ENCODE measurements around the gene KCNIP4. TPM values are rescaled to one million over a fixed set of nuclear protein-coding genes. Genes with fewer than 3 reads are reported as not detected.

The KCNIP4 gene
- total RNA-seq, 1 donor from 2014 or later: 0.59 TPM

DNA sequence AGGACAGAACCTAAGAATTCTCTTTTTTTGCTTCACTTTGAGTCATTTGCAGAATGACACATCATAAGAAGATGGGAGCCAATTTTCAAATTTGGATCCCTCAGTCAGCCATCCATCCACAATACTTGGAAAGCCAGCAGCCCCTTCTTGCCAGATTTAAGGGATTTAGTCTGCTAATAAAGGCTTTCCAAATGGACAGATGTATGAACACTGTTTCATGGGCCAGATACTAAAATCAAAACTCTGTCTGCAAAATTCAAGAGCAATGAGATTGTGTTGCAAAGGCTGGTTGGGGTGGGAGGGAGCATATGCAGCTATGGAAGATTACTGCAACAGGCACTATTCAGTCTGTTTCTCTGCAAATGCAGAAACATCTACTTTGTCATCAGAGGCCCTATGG lies 37.7 kb upstream of the KCNIP4 start:
- no peaks in the 10 kb centered on the region for H3K27me3 ChIP-seq (ENCODE audit: insufficient read depth, low read length)
- H3K79me2 ChIP-seq (ENCODE audit: insufficient read depth, low read length): no peaks in the 10 kb centered on the region
- FAIRE-seq: no peak

DNA sequence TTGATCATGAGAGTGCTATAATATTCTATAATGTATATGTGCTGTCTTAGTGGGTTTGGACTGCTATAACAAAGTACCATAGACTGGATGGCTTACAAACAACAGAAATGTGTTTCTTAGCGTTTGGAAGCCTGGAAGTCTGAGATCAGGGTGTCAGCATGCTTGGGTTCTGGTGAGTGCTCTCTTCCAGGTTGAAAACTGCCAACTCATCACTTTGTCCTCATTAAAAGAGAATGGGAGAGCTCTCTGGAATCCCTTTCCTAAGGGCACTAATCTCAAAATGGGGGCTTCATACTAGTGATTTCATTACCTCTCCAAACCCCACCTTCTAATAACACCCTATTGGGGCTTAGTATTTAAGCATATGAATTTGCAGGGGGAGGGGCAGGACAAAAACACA lies 33.5 kb upstream of the KCNIP4 start:
- no peak overlapping the region for H3K27ac Mint-ChIP-seq (ENCODE audit: unreplicated experiment)
- no peaks in the 10 kb centered on the region for H3K4me1 Mint-ChIP-seq (ENCODE audit: low read depth, unreplicated experiment)
- Histone ChIP-seq H3K4me1 (ENCODE audit: insufficient read depth, low read length) (no peaks in the 10 kb centered on the region), H3K9ac (ENCODE audit: low read length) (no peak overlapping the region), H3K36me3 (ENCODE audit: insufficient read depth, low read length) (no peaks in the 10 kb centered on the region), H3K4me2 (ENCODE audit: low read length) (no peak overlapping the region), H3K4me3 (ENCODE audit: insufficient read depth, low read depth, low read length) (no peak overlapping the region), H4K20me1 (ENCODE audit: insufficient read depth, low read length) (no peaks in the 10 kb centered on the region), H2AFZ (ENCODE audit: low read depth, low read length) (no peak overlapping the region), H3K9me3 (ENCODE audit: insufficient read depth, low read depth, low read length) (no peaks in the 10 kb centered on the region), H3K27me3 (ENCODE audit: insufficient read depth, low read length) (no peaks in the 10 kb centered on the region), H3K79me2 (ENCODE audit: insufficient read depth, low read length) (no peaks in the 10 kb centered on the region), H3K27ac (ENCODE audit: low read depth, low read length) (no peak overlapping the region)
- TF ChIP-seq, protein P1, sequence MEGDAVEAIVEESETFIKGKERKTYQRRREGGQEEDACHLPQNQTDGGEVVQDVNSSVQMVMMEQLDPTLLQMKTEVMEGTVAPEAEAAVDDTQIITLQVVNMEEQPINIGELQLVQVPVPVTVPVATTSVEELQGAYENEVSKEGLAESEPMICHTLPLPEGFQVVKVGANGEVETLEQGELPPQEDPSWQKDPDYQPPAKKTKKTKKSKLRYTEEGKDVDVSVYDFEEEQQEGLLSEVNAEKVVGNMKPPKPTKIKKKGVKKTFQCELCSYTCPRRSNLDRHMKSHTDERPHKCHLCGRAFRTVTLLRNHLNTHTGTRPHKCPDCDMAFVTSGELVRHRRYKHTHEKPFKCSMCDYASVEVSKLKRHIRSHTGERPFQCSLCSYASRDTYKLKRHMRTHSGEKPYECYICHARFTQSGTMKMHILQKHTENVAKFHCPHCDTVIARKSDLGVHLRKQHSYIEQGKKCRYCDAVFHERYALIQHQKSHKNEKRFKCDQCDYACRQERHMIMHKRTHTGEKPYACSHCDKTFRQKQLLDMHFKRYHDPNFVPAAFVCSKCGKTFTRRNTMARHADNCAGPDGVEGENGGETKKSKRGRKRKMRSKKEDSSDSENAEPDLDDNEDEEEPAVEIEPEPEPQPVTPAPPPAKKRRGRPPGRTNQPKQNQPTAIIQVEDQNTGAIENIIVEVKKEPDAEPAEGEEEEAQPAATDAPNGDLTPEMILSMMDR (IDR thresholded peaks at IDR 0.05; ENCODE audit: insufficient read depth, low read depth, low read length): no peak
- no peak for TF ChIP-seq EZH2 (IDR thresholded peaks at IDR 0.05; ENCODE audit: insufficient read depth, low read length)
- H3K4me3 Mint-ChIP-seq (ENCODE audit: unreplicated experiment): no peak overlapping the region
- FAIRE-seq: no peak
- DNase-seq (ENCODE audit: low read depth): no peak
- H3K9me3 Mint-ChIP-seq (ENCODE audit: unreplicated experiment): no peaks in the 10 kb centered on the region
- H3K36me3 Mint-ChIP-seq (ENCODE audit: low read depth, unreplicated experiment): no peaks in the 10 kb centered on the region
- no peaks in the 10 kb centered on the region for H3K27me3 Mint-ChIP-seq (ENCODE audit: low read depth, unreplicated experiment)

More for the DNA sequence above, 37.7 kb upstream of the KCNIP4 start:
- no peak overlapping the region for H2AFZ ChIP-seq (ENCODE audit: low read depth, low read length)
- no peaks in the 10 kb centered on the region for H3K4me1 ChIP-seq (ENCODE audit: insufficient read depth, low read length)
- H3K4me3 ChIP-seq (ENCODE audit: insufficient read depth, low read depth, low read length): no peak overlapping the region
- DNase-seq (ENCODE audit: low read depth): no peak
- Mint-ChIP-seq H3K27ac (ENCODE audit: unreplicated experiment) (no peak overlapping the region), H3K36me3 (ENCODE audit: low read depth, unreplicated experiment) (no peaks in the 10 kb centered on the region), H3K27me3 (ENCODE audit: low read depth, unreplicated experiment) (no peaks in the 10 kb centered on the region), H3K4me1 (ENCODE audit: low read depth, unreplicated experiment) (no peaks in the 10 kb centered on the region), H3K4me3 (ENCODE audit: unreplicated experiment) (no peak overlapping the region), H3K9me3 (ENCODE audit: unreplicated experiment) (no peaks in the 10 kb centered on the region)
- TF ChIP-seq EZH2 (IDR thresholded peaks at IDR 0.05; ENCODE audit: insufficient read depth, low read length): no peak
- TF ChIP-seq, protein P1 (IDR thresholded peaks at IDR 0.05; ENCODE audit: insufficient read depth, low read depth, low read length): no peak
- no peaks in the 10 kb centered on the region for H3K9me3 ChIP-seq (ENCODE audit: insufficient read depth, low read depth, low read length)
- H3K9ac ChIP-seq (ENCODE audit: low read length): no peak overlapping the region
- H3K27ac ChIP-seq (ENCODE audit: low read depth, low read length): no peak overlapping the region
- H4K20me1 ChIP-seq (ENCODE audit: insufficient read depth, low read length): no peaks in the 10 kb centered on the region
- no peaks in the 10 kb centered on the region for H3K36me3 ChIP-seq (ENCODE audit: insufficient read depth, low read length)
- no peak overlapping the region for H3K4me2 ChIP-seq (ENCODE audit: low read length)

DNA sequence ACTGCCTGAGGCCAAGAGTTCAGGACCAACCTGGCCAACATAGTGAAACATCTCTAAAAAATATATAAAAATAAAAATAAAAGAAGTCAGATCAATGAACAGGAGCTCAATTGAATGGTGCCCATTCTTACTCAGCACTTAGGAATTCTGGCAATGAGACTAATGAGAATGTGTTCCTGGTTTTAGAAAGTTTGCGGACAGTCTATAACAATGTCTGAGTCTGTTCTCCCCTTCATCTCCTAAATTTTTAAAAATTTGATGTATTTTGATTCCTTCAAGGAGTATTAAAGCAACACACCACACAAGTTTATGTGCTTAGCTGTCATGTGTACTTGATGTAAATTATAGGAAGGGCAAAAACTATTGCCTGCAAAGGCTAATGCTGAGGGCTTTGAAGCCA lies 30.6 kb upstream of the KCNIP4 start:
- H4K20me1 ChIP-seq (ENCODE audit: insufficient read depth, low read length): no peaks in the 10 kb centered on the region
- H3K4me3 ChIP-seq (ENCODE audit: insufficient read depth, low read depth, low read length): no peak overlapping the region
- H3K4me1 Mint-ChIP-seq (ENCODE audit: low read depth, unreplicated experiment): no peaks in the 10 kb centered on the region
- no peak overlapping the region for H3K4me2 ChIP-seq (ENCODE audit: low read length)
- H3K9ac ChIP-seq (ENCODE audit: low read length): no peak overlapping the region
- H3K79me2 ChIP-seq (ENCODE audit: insufficient read depth, low read length): no peaks in the 10 kb centered on the region
- no peaks in the 10 kb centered on the region for H3K27me3 Mint-ChIP-seq (ENCODE audit: low read depth, unreplicated experiment)
- H3K36me3 ChIP-seq (ENCODE audit: insufficient read depth, low read length): no peaks in the 10 kb centered on the region
- H3K9me3 ChIP-seq (ENCODE audit: insufficient read depth, low read depth, low read length): no peaks in the 10 kb centered on the region
- TF ChIP-seq, protein P1 (IDR thresholded peaks at IDR 0.05; ENCODE audit: insufficient read depth, low read depth, low read length): no peak
- TF ChIP-seq EZH2 (IDR thresholded peaks at IDR 0.05; ENCODE audit: insufficient read depth, low read length): no peak
- no peak overlapping the region for H2AFZ ChIP-seq (ENCODE audit: low read depth, low read length)
- no peak for FAIRE-seq
- no peak overlapping the region for H3K27ac ChIP-seq (ENCODE audit: low read depth, low read length)
- H3K27me3 ChIP-seq (ENCODE audit: insufficient read depth, low read length): no peaks in the 10 kb centered on the region
- no peaks in the 10 kb centered on the region for H3K36me3 Mint-ChIP-seq (ENCODE audit: low read depth, unreplicated experiment)
- no peak overlapping the region for H3K27ac Mint-ChIP-seq (ENCODE audit: unreplicated experiment)
- H3K9me3 Mint-ChIP-seq (ENCODE audit: unreplicated experiment): peaks cover 7% of the 10 kb centered on the region
- no peak overlapping the region for H3K4me3 Mint-ChIP-seq (ENCODE audit: unreplicated experiment)
- no peak for DNase-seq (ENCODE audit: low read depth)
- H3K4me1 ChIP-seq (ENCODE audit: insufficient read depth, low read length): no peaks in the 10 kb centered on the region
